GM12801 (cell line): Measurements from ENCODE around the gene SPATA24.

ENCODE experiments used
- TF ChIP-seq, protein P1 (sequence below): IDR thresholded peaks from one replicate; pipeline ENCODE4 v1.5.1; 2011; ENCODE audit warnings: control low read depth; ENCODE audit not compliant: insufficient read length; ENCODE audit errors: extremely low read depth

SPATA24 gene

DNA sequence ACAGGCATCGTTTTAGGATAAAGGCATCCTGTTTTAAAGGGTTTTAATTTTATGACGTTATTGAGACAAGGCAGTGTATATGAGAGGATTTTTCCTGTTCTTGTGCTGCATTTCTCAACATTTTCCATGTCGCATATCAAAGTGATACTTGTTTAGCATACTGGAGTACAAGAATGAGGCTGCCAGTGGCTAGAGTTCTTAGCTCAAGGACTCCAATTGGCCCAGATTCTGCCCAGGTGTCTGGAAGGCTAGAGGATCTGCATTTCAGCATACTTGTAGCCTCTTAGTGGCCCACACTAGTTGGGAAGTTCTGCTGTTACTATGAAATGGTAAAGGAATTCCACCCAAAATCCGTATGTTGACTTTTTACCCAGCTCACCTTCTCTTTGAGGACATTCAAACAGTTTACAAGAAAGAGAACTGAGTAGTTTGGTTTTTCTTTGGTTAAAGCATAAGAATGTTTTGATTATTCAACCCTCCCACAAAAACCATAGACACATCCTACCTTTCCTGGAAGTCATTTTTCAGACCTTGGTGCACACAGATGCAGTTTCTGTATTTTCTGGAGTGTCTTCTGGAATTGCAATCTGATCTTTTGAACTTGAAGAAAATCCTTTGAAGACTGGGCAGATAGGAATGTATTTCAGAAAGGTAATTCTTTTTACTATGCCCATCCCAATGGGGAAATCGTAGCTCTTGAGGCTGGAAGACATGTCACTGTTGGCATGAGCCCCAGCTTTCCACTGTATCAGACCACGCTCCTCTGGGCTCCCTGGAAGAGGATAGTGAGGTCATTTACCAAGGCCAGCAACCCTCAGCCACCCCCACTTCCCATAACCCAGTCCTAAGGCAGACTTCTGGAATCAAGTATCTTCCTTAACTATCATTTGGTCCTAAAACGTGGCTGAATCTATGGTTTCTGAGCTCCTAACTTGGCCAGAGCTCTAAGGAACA is 32.1 kb downstream of the SPATA24 start:
- TF ChIP-seq, protein P1, sequence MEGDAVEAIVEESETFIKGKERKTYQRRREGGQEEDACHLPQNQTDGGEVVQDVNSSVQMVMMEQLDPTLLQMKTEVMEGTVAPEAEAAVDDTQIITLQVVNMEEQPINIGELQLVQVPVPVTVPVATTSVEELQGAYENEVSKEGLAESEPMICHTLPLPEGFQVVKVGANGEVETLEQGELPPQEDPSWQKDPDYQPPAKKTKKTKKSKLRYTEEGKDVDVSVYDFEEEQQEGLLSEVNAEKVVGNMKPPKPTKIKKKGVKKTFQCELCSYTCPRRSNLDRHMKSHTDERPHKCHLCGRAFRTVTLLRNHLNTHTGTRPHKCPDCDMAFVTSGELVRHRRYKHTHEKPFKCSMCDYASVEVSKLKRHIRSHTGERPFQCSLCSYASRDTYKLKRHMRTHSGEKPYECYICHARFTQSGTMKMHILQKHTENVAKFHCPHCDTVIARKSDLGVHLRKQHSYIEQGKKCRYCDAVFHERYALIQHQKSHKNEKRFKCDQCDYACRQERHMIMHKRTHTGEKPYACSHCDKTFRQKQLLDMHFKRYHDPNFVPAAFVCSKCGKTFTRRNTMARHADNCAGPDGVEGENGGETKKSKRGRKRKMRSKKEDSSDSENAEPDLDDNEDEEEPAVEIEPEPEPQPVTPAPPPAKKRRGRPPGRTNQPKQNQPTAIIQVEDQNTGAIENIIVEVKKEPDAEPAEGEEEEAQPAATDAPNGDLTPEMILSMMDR: no peak

DNA sequence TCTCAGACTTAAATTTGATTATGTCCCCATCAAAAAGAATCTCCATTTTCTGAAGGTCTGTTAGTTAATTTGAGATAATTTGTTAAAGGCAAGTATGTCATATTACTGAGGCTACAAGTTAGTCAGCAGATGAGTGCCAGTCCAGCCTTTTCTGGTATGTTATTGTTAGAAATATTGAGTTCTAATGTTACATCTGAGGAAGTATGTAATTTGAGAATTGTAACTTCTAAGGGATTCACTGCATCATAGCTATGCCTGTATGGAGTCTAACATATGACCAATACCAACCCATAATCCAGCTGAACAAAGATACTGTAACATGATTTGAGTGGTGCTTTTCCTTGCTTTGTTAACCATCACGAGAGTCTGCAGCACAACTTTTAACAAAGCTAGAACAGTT is 34.7 kb downstream of the SPATA24 start:
- TF ChIP-seq, protein P1: no peak

DNA sequence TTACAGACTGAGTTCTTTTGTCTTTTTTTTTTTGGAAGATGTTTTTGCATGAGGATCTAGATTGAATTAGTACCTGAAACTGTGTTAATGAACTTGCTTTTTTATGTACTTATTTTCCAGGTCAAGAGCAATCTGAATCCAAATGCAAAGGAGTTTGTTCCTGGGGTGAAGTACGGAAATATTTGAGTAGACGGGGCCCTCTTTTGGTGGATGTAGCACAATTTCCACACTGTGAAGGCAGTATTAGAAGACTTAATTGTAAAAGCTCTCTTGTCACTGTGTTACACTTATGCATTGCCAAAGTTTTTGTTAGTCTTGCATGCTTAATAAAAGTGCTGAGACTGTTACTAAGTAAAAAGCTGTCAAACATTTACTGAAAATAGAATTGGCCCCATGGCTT is 35.3 kb downstream of the SPATA24 start:
- TF ChIP-seq, protein P1: no peak

DNA sequence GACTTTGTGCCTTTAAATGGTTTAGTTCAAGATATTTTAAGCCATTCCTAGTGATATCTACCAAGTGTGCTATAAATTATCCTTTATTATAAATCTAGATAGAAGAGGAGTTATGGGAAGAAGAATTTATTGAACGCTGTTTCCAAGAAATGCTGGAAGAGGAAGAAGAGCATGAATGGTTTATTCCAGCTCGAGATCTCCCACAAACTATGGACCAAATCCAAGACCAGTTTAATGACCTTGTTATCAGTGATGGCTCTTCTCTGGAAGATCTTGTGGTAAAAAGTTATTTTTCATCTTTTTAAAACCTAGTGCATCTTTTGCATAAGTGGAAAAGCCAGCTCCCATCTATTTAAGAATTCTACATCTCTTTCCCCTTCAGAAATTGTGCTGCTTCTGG is 39.4 kb downstream of the SPATA24 start:
- TF ChIP-seq, protein P1: no peak

DNA sequence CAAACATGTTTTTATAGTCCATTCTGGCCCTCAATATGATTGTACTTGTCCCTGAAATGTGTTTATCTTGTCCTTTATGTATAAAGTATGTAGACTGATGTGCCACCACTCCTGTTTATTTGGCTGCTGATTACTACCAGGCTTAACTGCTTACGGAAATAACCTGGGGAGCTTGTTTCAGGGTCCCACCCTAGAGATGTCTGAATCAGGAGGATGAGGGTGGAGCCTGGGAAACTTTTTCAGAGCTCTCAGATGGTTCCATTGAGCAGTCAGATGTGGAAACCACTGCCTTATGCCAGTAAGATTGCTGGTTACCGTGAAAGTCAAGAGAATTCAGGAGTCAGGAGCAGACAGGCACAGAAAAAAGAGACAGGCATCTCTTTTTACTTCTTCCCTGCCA is 40.0 kb downstream of the SPATA24 start:
- TF ChIP-seq, protein P1: no peak

DNA sequence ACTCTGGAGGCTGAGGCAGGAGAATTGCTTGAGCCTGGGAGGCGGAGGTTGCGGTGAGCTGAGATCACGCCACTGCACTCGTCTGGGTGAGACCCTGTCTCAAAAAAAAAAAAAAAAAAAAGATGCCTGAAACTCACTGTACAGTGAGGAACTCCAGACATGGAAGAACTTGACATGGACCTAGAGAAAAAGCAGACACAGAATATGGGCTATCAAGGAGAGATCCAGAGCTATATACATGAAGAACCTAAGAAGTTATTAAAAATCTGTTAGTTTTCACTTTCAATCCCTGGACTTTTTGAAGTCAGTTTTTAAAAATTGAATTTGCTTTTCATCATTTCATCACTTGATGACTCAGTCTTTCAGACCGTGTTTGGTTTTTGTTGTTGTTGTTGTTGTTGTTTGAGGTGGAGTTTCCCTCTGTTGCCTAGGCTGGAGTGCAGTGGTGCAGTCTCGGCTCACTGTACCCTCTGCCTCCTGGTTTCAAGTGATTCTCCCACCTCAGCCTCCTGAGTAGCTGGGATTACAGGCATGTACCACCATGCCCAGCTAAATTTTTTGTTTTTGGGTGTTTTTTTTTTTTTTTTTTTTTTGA is 42.0 kb downstream of the SPATA24 start:
- TF ChIP-seq, protein P1: no peak

DNA sequence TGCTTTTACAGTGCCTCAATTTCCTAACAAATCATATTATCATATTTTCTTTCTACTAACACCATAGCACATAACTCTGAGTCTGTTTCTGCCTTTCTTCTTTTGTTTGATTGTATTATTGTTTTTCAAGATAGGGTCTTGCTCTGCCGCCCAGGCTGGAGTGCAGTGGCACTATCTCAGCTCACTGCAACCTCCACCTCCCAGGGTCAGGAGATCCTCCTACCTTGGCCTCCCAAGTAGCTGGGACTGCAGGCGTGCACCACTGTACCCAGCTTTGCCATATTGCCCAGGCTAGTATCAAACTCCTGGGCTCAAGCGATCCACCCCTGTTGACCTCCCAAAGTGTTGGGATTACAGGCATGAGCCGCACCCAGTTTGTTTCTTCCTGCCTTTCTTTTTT is 43.5 kb downstream of the SPATA24 start:
- TF ChIP-seq, protein P1: no peak
